Neural cell (in vitro differentiated cells): ENCODE data around the gene TJP1. TPM values are rescaled to one million over a fixed set of nuclear protein-coding genes. Genes with fewer than 3 reads are reported as not detected.

Experiments
- H2AFZ ChIP-seq: fragments of 200-600, 300-800 bp; sonication (generic), shearing (Covaris generic); 2 replicates; pipeline ENCODE4 v1.6.0; 2014; ENCODE audit warnings: low read depth, mild to moderate bottlenecking, antibody characterized with exemption, low read length, moderate library complexity
- H3F3A ChIP-seq: fragments of 200-600 bp; shearing (Covaris generic); 2 replicates; pipeline ENCODE4 v1.6.1; 2016; ENCODE audit warnings: mild to moderate bottlenecking, moderate library complexity, mixed read lengths, antibody characterized with exemption, low read length; ENCODE audit not compliant: insufficient read depth, poor library complexity, severe bottlenecking
- H3K27ac ChIP-seq: fragments of 200-600, 300-800 bp; sonication (generic), shearing (Covaris generic); 2 replicates; pipeline ENCODE4 v1.5.1; 2014; ENCODE audit warnings: mild to moderate bottlenecking, low read length, moderate library complexity
- H3K27me3 ChIP-seq: fragments of 300-800, 200-600 bp; sonication (generic), shearing (Covaris generic); 2 replicates; pipeline ENCODE4 v1.6.0; 2014; ENCODE audit warnings: mild to moderate bottlenecking, low read depth, low read length, moderate library complexity; ENCODE audit not compliant: insufficient read depth
- H3K36me3 ChIP-seq: fragments of 300-800, 200-600 bp; sonication (generic), shearing (Covaris generic); 2 replicates; pipeline ENCODE4 v1.5.1; 2014; ENCODE audit warnings: mild to moderate bottlenecking, antibody characterized with exemption, low read length, moderate library complexity; ENCODE audit not compliant: insufficient read depth
- H3K4me2 ChIP-seq: fragments of 300-800, 200-600 bp; sonication (generic), shearing (Covaris generic); 2 replicates; pipeline ENCODE4 v1.6.0; 2014; ENCODE audit warnings: mild to moderate bottlenecking, low read length
- H3K4me3 ChIP-seq: fragments of 300-800, 200-600 bp; sonication (generic), shearing (Covaris generic); 2 replicates; pipeline ENCODE4 v1.5.1; 2014; ENCODE audit warnings: mild to moderate bottlenecking, low read length, moderate library complexity
- H3K79me2 ChIP-seq: fragments of 200-600 bp; shearing (Covaris generic); replicated peaks from 2 replicates; pipeline ENCODE4 v1.6.0; 2014; ENCODE audit warnings: mild to moderate bottlenecking, low read length, moderate library complexity; ENCODE audit not compliant: insufficient read depth
- H3K9ac ChIP-seq: fragments of 300-800, 200-600 bp; sonication (generic), shearing (Covaris generic); 2 replicates; pipeline ENCODE4 v1.6.1; 2016; ENCODE audit warnings: mild to moderate bottlenecking, low read length, mixed read lengths
- H3K9me2 ChIP-seq: fragments of 200-600 bp; shearing (Covaris generic); 2 replicates; pipeline ENCODE4 v1.6.1; 2016; ENCODE audit warnings: mild to moderate bottlenecking, low read length, mixed read lengths; ENCODE audit not compliant: insufficient read depth
- H3K9me3 ChIP-seq: fragments of 200-600, 300-800 bp; sonication (generic), shearing (Covaris generic); 2 replicates; pipeline ENCODE4 v1.6.1; 2016; ENCODE audit warnings: mild to moderate bottlenecking, mixed run types, low read length, moderate library complexity, mixed read lengths
- H4K20me1 ChIP-seq: fragments of 200-600 bp; shearing (Covaris generic); 2 replicates; pipeline ENCODE4 v1.6.1; 2016; ENCODE audit warnings: mild to moderate bottlenecking, mixed run types; ENCODE audit not compliant: insufficient read depth
- EP300 ChIP-seq: fragments of 450-650 bp; conservative IDR thresholded peaks from 2 replicates; pipeline ENCODE4 v1.6.1; 2014; ENCODE audit warnings: antibody characterized with exemption, mild to moderate bottlenecking, moderate library complexity; ENCODE audit not compliant: poor library complexity, severe bottlenecking
- EZH2 ChIP-seq: fragments of 200-600, 300-800 bp; shearing (Covaris generic), sonication (generic); IDR thresholded peaks from 2 replicates; pipeline ENCODE4 v1.6.1; 2014; ENCODE audit warnings: antibody characterized with exemption, low read length, borderline replicate concordance, mild to moderate bottlenecking; ENCODE audit not compliant: insufficient read depth, poor library complexity, severe bottlenecking
- MXI1 ChIP-seq: fragments of 450-650 bp; conservative IDR thresholded peaks from 2 replicates; pipeline ENCODE4 v1.6.1; 2014; ENCODE audit warnings: antibody characterized with exemption, mild to moderate bottlenecking; ENCODE audit not compliant: poor library complexity, severe bottlenecking
- POLR2AphosphoS5 ChIP-seq: IDR thresholded peaks from 2 replicates; pipeline ENCODE4 v1.6.1; 2012
- RAD21 ChIP-seq: fragments of 450-650 bp; conservative IDR thresholded peaks from 2 replicates; pipeline ENCODE4 v1.6.1; 2014; ENCODE audit warnings: antibody characterized with exemption, mild to moderate bottlenecking, moderate library complexity
- SMC3 ChIP-seq: fragments of 450-650 bp; conservative IDR thresholded peaks from 2 replicates; pipeline ENCODE4 v1.6.1; 2014; ENCODE audit warnings: antibody characterized with exemption, mild to moderate bottlenecking, moderate library complexity; ENCODE audit not compliant: poor library complexity
- TAF1 ChIP-seq: IDR thresholded peaks from 2 replicates; pipeline ENCODE4 v1.6.1; 2012; ENCODE audit warnings: low read depth
- polyA plus RNA-seq: library from polyadenylated mRNA; depleted of rRNA; stranded (reverse); fragments of >200 nt; gene quantifications from 2 replicates; pipeline ENCODE4 v1.2.3, GENCODE V29; 2014
- TF ChIP-seq, protein P1 (sequence below): fragments of 450-650 bp; IDR thresholded peaks from 2 replicates; pipeline ENCODE4 v1.5.1; 2014; ENCODE audit warnings: antibody characterized with exemption, mild to moderate bottlenecking, moderate library complexity; ENCODE audit not compliant: poor library complexity, severe bottlenecking
- TF ChIP-seq, protein P2 (sequence below): IDR thresholded peaks from 2 replicates; pipeline ENCODE4 v1.6.1; 2012; ENCODE audit warnings: borderline replicate concordance

Gene TJP1
- polyA plus RNA-seq, 1 donor from 2014 or later = 6.2 TPM

DNA sequence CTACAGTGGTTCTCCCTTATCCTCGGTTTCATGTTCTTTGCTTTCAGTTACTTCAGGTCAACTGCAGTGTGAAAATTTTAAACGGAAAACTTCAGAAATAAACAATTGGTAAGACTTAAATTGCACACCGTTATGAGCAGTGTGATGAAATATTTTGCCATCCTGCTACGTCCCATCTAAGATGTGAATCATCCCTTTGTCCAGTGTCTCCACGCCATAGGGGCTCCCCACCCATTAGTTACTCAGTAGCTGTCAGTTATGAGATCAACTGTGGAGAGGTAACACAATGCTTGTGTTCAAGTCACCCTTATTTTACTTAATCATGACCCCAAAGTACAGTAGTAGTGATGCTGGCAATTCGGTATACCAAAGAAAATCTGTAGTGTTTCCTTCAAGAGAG lies 47.4 kb downstream of the TJP1 start:
- H4K20me1 ChIP-seq = no peaks in the 10 kb centered on the region
- no peak overlapping the region for H3K4me2 ChIP-seq
- peaks cover 14% of the 10 kb centered on the region for H3K79me2 ChIP-seq

DNA sequence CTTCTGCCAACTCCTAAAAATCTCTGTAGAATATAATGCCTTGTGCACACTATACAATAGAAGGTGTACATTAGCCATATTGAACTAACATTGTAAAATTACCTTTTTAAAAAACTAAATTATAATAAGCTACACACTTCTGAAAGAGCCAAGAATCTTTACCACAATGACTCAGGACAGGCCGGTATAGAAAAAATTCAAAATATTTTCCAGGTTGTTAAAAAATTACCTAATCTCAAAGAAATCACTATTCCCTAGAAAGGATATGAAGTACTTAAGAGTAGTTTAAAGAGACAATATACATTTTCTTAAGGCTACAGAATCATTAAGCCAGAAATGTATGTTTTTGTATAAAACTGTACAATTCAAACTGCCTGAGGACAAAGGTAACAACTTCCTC lies 48.5 kb downstream of the TJP1 start:
- no peaks in the 10 kb centered on the region for H3K9me3 ChIP-seq
- no peak overlapping the region for H3K9ac ChIP-seq
- H4K20me1 ChIP-seq = no peaks in the 10 kb centered on the region
- H3K9me2 ChIP-seq = no peaks in the 10 kb centered on the region
- no peaks in the 10 kb centered on the region for H3K36me3 ChIP-seq
- H3K4me3 ChIP-seq = no peak overlapping the region
- TF ChIP-seq TAF1 (no peak), MXI1 (no peak), POLR2AphosphoS5 (no peak), RAD21 (no peak), EP300 (no peak)
- TF ChIP-seq, protein P1, sequence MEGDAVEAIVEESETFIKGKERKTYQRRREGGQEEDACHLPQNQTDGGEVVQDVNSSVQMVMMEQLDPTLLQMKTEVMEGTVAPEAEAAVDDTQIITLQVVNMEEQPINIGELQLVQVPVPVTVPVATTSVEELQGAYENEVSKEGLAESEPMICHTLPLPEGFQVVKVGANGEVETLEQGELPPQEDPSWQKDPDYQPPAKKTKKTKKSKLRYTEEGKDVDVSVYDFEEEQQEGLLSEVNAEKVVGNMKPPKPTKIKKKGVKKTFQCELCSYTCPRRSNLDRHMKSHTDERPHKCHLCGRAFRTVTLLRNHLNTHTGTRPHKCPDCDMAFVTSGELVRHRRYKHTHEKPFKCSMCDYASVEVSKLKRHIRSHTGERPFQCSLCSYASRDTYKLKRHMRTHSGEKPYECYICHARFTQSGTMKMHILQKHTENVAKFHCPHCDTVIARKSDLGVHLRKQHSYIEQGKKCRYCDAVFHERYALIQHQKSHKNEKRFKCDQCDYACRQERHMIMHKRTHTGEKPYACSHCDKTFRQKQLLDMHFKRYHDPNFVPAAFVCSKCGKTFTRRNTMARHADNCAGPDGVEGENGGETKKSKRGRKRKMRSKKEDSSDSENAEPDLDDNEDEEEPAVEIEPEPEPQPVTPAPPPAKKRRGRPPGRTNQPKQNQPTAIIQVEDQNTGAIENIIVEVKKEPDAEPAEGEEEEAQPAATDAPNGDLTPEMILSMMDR = no peak
- TF ChIP-seq, protein P2, sequence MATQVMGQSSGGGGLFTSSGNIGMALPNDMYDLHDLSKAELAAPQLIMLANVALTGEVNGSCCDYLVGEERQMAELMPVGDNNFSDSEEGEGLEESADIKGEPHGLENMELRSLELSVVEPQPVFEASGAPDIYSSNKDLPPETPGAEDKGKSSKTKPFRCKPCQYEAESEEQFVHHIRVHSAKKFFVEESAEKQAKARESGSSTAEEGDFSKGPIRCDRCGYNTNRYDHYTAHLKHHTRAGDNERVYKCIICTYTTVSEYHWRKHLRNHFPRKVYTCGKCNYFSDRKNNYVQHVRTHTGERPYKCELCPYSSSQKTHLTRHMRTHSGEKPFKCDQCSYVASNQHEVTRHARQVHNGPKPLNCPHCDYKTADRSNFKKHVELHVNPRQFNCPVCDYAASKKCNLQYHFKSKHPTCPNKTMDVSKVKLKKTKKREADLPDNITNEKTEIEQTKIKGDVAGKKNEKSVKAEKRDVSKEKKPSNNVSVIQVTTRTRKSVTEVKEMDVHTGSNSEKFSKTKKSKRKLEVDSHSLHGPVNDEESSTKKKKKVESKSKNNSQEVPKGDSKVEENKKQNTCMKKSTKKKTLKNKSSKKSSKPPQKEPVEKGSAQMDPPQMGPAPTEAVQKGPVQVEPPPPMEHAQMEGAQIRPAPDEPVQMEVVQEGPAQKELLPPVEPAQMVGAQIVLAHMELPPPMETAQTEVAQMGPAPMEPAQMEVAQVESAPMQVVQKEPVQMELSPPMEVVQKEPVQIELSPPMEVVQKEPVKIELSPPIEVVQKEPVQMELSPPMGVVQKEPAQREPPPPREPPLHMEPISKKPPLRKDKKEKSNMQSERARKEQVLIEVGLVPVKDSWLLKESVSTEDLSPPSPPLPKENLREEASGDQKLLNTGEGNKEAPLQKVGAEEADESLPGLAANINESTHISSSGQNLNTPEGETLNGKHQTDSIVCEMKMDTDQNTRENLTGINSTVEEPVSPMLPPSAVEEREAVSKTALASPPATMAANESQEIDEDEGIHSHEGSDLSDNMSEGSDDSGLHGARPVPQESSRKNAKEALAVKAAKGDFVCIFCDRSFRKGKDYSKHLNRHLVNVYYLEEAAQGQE = no peak
- H3K79me2 ChIP-seq = peaks cover 14% of the 10 kb centered on the region
- H3K27me3 ChIP-seq = no peaks in the 10 kb centered on the region
- H2AFZ ChIP-seq = no peak overlapping the region
- no peak overlapping the region for H3K27ac ChIP-seq
- H3K4me2 ChIP-seq = no peak overlapping the region
- no peaks in the 10 kb centered on the region for H3F3A ChIP-seq

More for the DNA sequence above, 47.4 kb downstream of the TJP1 start:
- H3K4me3 ChIP-seq = no peak overlapping the region
- no peaks in the 10 kb centered on the region for H3K36me3 ChIP-seq
- H3K9me2 ChIP-seq = no peaks in the 10 kb centered on the region
- no peak overlapping the region for H2AFZ ChIP-seq
- TF ChIP-seq MXI1 (no peak), EP300 (no peak), TAF1 (no peak), RAD21 (no peak), POLR2AphosphoS5 (no peak), SMC3 (no peak), EZH2 (no peak)
- TF ChIP-seq, protein P2 = no peak
- TF ChIP-seq, protein P1 = no peak
- no peaks in the 10 kb centered on the region for H3K27me3 ChIP-seq
- H3K9me3 ChIP-seq = no peaks in the 10 kb centered on the region
- no peaks in the 10 kb centered on the region for H3F3A ChIP-seq
- H3K9ac ChIP-seq = no peak overlapping the region
- no peak overlapping the region for H3K27ac ChIP-seq
